HG03103 (cell line): Measurements from ENCODE around the gene CLEC4D.
A peak's percentile ranks its signal among the peaks of the same experiment; 100 is the strongest.
"Not testable (repeated sequence)": the region's sequence is repeated elsewhere in the genome, so short reads cannot be mapped to it uniquely, and the experiment has no call there.

Experiments
- ATAC-seq: cut with Tn5 transposase; IDR thresholded peaks from one replicate; pipeline ENCODE4 v1.9.1; 2021; ENCODE audit warnings: low read depth; ENCODE audit not compliant: unreplicated experiment

Gene CLEC4D

GRCh38 chr12:8513256-8513655, at the start of gene CLEC4D:
CLEC4D (plus strand) TSS chr12:8513503; CDS start chr12:8513733, 230 bp downstream.
- ATAC-seq: no peak

DNA sequence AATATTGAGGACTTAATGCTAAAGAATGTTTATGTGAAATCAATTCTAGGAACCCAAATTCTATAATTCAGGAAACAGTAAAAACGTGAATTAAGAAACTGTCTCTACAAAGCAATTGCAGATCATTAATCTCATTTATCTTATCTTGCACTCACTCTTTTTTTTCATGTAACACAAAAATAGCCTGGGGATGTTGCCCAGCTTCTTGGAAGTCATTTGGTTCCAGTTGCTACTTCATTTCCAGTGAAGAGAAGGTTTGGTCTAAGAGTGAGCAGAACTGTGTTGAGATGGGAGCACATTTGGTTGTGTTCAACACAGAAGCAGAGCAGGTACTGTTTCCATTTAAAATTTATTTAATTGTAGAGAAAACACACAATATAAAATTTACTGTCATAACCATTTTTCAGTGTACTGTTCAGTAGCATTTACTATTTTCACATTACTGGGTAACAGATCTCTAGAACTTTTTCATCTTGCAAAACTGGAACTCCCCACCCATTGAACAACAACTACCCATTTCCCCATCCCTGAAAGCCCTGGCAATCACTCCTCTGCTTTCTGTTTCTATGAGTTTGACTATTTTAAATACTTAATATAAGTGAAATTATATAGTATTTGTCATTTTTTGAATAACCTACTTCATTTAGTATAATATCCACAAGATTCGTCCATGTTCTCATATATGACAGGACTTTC, 47.9 kb upstream of the CLEC4D start:
- no peak for ATAC-seq

GRCh38 chr12:8466241-8466640, 47.1 kb upstream of the CLEC4D start:
- no peak for ATAC-seq

GRCh38 chr12:8471090-8471489, 42.2 kb upstream of the CLEC4D start:
- ATAC-seq: no peak

- ATAC-seq: no peak
Measured at GRCh38 chr12:8475508-8476203, 37.6 kb upstream of the CLEC4D start.

DNA sequence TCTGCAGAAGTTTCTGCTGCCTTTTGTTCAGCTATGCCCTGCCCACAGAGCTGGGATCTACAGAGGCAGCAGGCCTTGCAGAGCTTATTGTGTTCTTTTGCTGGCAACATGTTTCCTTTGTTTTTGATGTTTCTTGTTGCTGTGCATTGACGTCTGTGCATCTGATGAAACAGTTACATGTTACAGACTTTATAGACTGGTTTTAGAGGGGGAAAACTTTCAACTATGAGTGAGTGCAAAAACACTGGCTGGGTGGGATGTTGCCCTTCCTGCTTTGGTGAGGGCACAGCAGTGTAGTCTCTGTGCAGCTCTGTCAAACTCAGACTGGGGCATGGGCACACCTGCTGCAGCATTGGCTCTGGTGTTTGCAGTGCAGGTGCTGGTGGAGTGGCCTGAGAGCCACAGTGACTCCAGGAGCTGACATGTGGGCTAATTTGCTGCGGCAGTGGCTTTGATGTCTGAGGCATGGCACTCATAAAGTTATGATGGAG, 30.7 kb upstream of the CLEC4D start:
- ATAC-seq: no peak

DNA sequence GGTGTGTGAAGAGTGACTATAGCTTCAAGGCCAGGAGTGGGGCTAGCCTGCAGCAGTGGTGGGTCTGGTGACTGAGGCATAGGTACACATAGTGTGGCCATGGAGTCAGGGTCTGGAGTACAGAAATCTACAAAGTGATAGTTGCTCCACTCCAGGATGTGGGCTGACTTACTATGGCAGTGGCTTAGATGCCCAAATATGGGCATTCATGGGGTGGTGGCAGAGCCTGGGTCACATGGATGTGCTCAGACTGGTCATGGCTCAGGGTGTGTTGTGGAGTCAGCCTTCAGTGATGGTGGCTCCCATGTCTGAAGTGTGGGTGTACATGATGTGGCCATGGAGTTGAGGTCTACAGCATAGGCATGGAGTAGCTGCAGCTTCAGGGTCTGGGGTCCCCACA, 30.2 kb upstream of the CLEC4D start:
- no peak for ATAC-seq

GRCh38 chr12:8491646-8492530, 21.4 kb upstream of the CLEC4D start:
- ATAC-seq: no peak

DNA sequence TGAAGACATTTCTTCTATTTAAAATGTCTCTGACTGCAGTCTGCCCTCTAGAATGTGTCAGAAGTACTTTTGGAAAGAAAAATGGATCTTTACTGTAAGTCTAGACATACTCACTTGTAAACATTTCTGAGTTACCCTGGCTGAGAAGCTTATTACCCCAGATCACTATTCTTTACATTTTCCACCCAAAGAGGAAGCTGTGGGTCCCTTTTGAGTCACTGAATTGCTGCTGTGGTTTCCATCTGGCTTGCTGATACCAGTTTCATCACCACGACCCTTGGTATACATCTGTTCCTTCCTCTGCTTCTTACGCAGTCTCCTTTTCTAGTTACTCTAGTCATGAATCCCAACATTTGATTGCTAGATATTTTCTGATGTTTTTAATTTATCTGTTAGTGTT, 20.2 kb upstream of the CLEC4D start:
- ATAC-seq: peak; percentile 98

DNA sequence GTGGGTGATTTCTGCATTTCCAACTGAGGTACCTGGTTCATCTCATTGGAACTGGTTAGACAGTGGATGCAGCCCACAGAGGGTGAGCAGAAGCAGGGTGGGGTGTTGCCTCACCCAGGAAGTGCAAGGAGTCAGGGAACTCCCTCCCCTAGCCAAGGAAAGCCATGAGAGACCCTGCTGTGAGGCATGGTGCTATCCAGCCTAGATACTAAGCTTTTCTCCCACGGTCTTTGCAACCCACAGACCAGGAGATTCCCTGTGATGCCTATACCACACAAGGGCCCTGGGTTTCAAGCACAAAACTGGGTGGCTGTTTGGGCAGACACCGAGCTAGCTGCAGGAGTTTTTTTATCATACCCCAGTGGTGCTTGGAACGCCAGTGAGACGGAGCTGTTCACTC, 17.6 kb upstream of the CLEC4D start:
- ATAC-seq: not testable (repeated sequence)

- ATAC-seq: not testable (repeated sequence)
Measured at GRCh38 chr12:8496074-8496473, 17.2 kb upstream of the CLEC4D start.

GRCh38 chr12:8499616-8500015, 13.7 kb upstream of the CLEC4D start:
- no peak for ATAC-seq

- ATAC-seq: no peak
Measured at GRCh38 chr12:8501720-8502119, 11.6 kb upstream of the CLEC4D start.

DNA sequence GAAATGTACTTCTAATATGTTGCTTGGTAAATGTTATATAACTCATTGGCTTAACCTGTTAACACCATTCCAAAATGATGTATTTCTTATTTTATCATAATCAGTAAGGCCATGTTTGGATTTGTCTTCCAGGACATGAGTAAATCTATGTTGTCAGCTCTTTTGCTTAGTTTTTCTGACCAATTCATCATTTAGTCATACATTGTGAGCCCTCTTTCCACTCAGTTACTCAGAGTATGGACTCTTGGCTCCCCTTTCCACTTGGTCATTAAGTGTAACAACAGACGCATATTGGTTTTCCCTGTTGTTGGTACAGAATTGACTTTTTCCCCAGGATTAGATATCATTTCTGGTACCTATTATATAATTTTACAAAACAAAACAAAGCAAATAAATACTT, 9.0 kb upstream of the CLEC4D start:
- no peak for ATAC-seq

GRCh38 chr12:8507596-8507995, 5.7 kb upstream of the CLEC4D start:
- no peak for ATAC-seq

DNA sequence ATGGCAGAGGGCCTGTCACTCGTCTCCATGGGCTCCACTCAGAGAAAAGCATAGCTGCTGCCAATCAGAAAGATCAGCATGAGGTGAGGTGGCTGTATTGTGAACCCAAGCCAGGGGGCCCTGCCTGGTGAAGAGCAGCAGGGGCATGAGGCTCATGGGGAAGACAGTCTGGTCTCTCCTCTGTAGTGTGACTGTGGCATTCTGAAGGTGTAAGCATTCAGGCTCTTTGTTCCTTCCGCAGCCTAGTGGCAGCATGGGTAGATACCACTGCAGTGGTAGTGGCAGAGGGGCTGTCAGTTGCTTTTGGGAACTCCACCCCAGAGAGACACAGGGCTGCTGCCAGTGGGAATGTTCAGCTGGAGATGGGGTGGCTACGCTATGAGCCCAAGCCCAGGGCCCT, 5.1 kb upstream of the CLEC4D start:
- no peak for ATAC-seq

GRCh38 chr12:8508910-8509841, 4.1 kb upstream of the CLEC4D start:
- ATAC-seq: no peak

DNA sequence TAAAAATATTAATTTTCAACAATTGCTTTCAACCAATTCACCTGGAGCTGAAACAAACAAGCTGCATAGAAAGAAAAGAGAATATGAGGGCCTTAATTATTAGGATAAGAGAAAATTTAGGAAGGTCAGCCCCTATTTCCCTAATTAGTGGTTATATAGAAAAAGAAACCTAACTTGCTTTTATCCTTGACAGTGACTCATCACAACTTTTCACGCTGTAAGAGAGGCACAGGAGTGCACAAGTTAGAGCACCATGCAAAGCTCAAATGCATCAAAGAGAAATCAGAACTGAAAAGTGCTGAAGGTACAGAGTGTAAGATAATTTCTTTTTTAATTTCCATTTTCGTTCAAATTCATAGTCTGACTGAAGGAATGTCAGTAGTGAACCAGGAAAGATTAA, 4.7 kb downstream of the CLEC4D start:
- no peak for ATAC-seq

DNA sequence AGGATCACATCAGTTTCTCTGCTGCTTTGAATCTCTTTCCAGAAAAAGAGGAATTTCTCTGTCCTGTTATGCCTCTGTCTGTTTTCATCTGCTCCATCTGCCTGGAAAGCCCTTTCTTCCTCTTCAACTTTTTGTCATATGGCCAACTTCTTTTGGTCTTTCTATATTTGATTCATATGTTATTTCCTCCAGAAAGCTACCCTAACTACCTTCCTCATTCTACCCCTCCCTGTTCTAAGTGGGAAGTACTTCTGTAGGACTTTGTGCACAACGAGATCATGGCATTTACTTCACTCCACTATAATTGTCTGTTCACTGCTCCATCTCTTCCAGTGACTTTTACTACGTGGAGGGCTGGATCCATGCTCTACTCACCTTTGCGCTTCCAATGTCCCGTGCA, 5.9 kb downstream of the CLEC4D start:
- no peak for ATAC-seq
